Neural progenitor cell (in vitro differentiated cells): ENCODE data around the gene TNFRSF6B.

Experiments
- CTCF ChIP-seq: fragments of 200-600 bp; sonication (generic); IDR thresholded peaks from 2 replicates; pipeline ENCODE4 v1.5.1; 2017; ENCODE audit warnings: antibody characterized with exemption, mild to moderate bottlenecking
- EZH2 ChIP-seq: fragments of 200-600 bp; sonication (generic); IDR thresholded peaks from 2 replicates; pipeline ENCODE4 v1.6.1; 2017; ENCODE audit warnings: antibody characterized with exemption, mild to moderate bottlenecking, moderate library complexity
- EZH2phosphoT487 ChIP-seq: fragments of 200-600 bp; sonication (generic); IDR thresholded peaks from 2 replicates; pipeline ENCODE4 v1.6.1; 2017; ENCODE audit warnings: antibody characterized with exemption

GRCh38 chr20:63672666-63673065 is 23.8 kb upstream of the TNFRSF6B start:
- TF ChIP-seq EZH2, result no peak
- TF ChIP-seq CTCF, result no peak
- TF ChIP-seq EZH2phosphoT487, result no peak
